Thoracic aorta (tissue), 2 donors: ENCODE data around the gene BTBD17. TPM values are rescaled to one million over a fixed set of nuclear protein-coding genes. Genes with fewer than 3 reads are reported as not detected.

Source experiments
- ATAC-seq: fragments of 150-250 bp; one replicate; pipeline ENCODE4 v1.8.0; 2017; ENCODE audit warnings: low read depth; ENCODE audit not compliant: insufficient number of reproducible peaks, low FRiP score
- DNase-seq: peaks from one replicate; pipeline ENCODE4 v3.0.0-alpha.2; 2020; ENCODE audit warnings: low spot score
- H3K27ac ChIP-seq, 2 donors: fragments of 200-600 bp; sonication (generic); 1 replicate in 1 of 2; 2 replicates in 1 of 2; pipeline ENCODE4 v1.5.1; 2016; ENCODE audit warnings: mild to moderate bottlenecking in 2 of 2, moderate library complexity in 2 of 2
- H3K27me3 ChIP-seq: fragments of 200-600 bp; sonication (generic); replicated peaks from 2 replicates; pipeline ENCODE4 v1.6.0; 2016; ENCODE audit warnings: mild to moderate bottlenecking; ENCODE audit not compliant: insufficient read depth
- H3K36me3 ChIP-seq: fragments of 200-600 bp; sonication (generic); one replicate; pipeline ENCODE4 v1.5.1; 2016
- H3K4me1 ChIP-seq, 2 donors: fragments of 200-600 bp; sonication (generic); 1 replicate in 1 of 2; 2 replicates in 1 of 2; pipeline versions ENCODE4 v1.5.1 to v1.6.0; 2016; ENCODE audit warnings: low read depth in 2 of 2, mild to moderate bottlenecking in 1 of 2; ENCODE audit not compliant: control insufficient read depth in 1 of 2
- H3K4me3 ChIP-seq: fragments of 200-600 bp; sonication (generic); 2 replicates; pipeline ENCODE4 v1.5.1; 2016; ENCODE audit warnings: mild to moderate bottlenecking
- H3K9me3 ChIP-seq: fragments of 200-600 bp; sonication (generic); 2 replicates; pipeline ENCODE4 v1.5.1; 2016
- total RNA-seq, 2 donors: library from RNA; depleted of rRNA; stranded (reverse); fragments of >200 nt; gene quantifications; one replicate each; pipeline versions ENCODE4 v1.1.0 to v1.2.3, GENCODE V29; 2016
- TF ChIP-seq, protein P1 (sequence below): fragments of 200-600 bp; sonication (generic); IDR thresholded peaks from one replicate; pipeline ENCODE4 v1.5.1; 2019; ENCODE audit warnings: antibody characterized with exemption

Gene BTBD17
- total RNA-seq, 2 donors from 2014 or later = not detected

DNA sequence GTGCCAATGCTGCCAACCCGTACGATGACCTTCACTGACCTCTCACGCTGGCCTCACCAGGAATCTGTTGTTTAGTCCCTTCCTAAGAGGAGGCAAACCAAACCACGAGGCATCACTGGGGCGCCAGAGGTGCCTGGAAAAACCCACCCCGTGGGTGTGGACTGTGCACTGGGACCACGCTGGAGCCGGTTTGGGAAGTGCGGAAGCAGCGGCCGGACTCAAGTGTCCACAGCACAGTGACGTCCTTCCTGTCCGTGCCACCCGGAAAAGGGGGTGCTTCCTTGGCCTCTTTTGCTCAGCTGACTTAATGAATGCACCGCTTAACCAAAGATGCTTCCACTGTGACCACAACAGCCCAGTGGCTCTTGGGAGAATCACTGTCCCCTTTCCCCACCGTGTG lies 44.6 kb downstream of the BTBD17 start:
- H3K4me1 ChIP-seq = no peaks in the 10 kb centered on the region
- DNase-seq = no peak
- no peaks in the 10 kb centered on the region for H3K9me3 ChIP-seq
- H3K4me3 ChIP-seq = no peak overlapping the region
- no peak for ATAC-seq
- no peaks in the 10 kb centered on the region for H3K27me3 ChIP-seq
- no peak overlapping the region for H3K27ac ChIP-seq
- TF ChIP-seq, protein P1, sequence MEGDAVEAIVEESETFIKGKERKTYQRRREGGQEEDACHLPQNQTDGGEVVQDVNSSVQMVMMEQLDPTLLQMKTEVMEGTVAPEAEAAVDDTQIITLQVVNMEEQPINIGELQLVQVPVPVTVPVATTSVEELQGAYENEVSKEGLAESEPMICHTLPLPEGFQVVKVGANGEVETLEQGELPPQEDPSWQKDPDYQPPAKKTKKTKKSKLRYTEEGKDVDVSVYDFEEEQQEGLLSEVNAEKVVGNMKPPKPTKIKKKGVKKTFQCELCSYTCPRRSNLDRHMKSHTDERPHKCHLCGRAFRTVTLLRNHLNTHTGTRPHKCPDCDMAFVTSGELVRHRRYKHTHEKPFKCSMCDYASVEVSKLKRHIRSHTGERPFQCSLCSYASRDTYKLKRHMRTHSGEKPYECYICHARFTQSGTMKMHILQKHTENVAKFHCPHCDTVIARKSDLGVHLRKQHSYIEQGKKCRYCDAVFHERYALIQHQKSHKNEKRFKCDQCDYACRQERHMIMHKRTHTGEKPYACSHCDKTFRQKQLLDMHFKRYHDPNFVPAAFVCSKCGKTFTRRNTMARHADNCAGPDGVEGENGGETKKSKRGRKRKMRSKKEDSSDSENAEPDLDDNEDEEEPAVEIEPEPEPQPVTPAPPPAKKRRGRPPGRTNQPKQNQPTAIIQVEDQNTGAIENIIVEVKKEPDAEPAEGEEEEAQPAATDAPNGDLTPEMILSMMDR = no peak
- no peaks in the 10 kb centered on the region for H3K36me3 ChIP-seq

DNA sequence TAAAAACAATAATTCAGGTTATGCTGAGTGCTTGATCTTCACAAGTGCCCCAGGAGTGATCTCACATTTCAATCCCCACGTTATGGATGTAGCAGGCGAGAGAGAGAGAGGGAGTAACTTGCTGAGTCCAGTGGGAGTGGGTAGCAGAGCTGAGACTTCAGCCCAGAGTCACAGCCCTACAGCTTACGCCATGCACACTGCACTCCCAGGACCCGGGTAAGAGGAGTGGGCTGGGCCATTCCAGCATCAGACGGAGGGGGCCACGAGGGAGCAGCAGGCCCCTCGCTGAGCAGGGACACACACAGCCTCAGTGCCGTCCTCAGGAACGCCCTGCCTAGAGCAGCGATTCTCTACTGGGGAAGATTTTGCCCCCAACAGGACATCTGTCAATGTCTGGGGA lies 45.4 kb downstream of the BTBD17 start:
- ATAC-seq (no peak), DNase-seq (no peak)
- Histone ChIP-seq H3K4me1 (no peaks in the 10 kb centered on the region), H3K4me3 (no peak overlapping the region), H3K27ac (no peak overlapping the region), H3K9me3 (no peaks in the 10 kb centered on the region), H3K36me3 (no peaks in the 10 kb centered on the region), H3K27me3 (no peaks in the 10 kb centered on the region)
- TF ChIP-seq, protein P1 = no peak

DNA sequence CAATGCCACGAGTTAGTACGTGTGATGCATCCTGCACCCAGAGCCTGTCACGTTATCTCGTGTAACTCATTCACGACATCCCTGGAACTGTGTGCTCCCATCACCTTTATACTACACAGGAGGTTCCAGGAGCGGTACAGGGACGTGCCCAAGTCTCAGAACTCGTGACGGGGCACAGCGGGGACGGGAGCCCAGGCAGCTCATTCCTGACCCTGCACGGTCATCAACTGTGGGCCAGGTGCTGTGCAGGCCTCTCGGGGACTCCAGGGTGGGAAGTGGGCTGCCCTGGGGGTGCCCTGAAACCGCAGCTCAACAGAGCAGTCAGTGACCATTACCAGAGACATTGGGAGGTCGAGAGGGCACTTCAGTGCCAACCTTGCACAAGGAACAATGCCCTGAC lies 46.8 kb downstream of the BTBD17 start:
- no peaks in the 10 kb centered on the region for H3K36me3 ChIP-seq
- no peaks in the 10 kb centered on the region for H3K9me3 ChIP-seq
- TF ChIP-seq, protein P1 = no peak
- no peak for ATAC-seq
- H3K4me3 ChIP-seq = no peak overlapping the region
- no peaks in the 10 kb centered on the region for H3K4me1 ChIP-seq
- H3K27ac ChIP-seq = no peak overlapping the region
- no peaks in the 10 kb centered on the region for H3K27me3 ChIP-seq
- no peak for DNase-seq

DNA sequence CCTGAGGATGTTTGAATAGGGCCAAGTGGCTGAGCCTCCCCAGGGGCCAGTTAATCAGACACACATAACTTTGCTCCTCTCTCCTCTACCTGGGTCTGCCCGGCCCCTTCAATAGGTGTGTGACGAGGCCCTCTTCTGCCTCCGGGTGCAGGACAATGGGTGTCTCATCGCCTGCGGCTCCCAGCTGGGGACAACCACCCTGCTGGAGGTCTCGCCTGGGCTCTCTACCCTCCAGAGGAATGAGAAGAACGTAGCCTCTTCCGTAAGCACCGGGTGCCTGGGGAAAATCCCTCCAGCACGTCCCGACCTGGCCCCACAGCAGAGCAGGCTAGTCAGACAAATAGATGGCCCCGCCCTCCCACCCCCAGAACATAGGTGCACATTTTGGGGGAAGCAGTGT lies 51.8 kb downstream of the BTBD17 start:
- no peak overlapping the region for H3K27ac ChIP-seq
- no peaks in the 10 kb centered on the region for H3K36me3 ChIP-seq
- H3K9me3 ChIP-seq = no peaks in the 10 kb centered on the region
- H3K4me3 ChIP-seq = no peak overlapping the region
- ATAC-seq (no peak), DNase-seq (no peak)
- no peaks in the 10 kb centered on the region for H3K27me3 ChIP-seq
- no peaks in the 10 kb centered on the region for H3K4me1 ChIP-seq
- TF ChIP-seq, protein P1 = no peak

DNA sequence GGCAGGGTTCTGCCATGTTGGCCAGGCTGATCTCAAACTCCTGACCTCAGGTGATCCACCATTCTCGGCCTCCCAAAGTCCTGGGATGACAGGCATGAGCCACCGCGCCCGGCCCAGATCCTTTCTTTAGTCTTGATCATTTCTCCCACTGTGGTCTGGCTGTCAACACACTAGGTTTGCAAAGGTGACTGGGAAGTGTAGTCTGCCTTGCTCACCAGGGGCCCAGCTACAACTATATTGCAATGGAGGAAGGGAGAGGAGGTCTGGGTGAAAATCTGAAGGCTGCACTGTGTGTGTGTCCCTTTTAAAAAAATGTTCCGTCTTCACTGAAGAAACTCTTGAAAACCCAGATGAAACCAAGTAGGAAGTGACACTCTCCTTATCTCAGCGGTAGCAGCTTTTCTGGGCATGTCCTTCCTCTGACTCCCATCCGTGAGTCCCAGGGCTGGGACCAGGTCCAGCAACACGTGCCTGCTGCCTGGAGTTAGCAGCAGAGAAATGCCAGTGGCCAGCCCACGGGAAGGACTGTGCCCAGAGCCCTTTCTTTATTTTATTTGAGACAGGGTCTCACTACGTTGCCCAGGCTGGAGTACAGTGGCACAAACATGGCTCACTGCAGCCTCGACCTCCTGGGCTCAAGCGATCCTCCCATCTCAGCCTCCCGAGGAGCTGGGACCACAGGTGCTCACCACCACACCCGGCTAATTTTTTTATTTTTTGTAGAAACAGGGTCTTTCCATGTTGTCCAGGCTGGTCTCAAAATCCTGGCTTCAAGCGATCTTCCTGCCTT lies 53.5 kb downstream of the BTBD17 start:
- DNase-seq (no peak), ATAC-seq (no peak)
- no peaks in the 10 kb centered on the region for H3K4me1 ChIP-seq
- no peak overlapping the region for H3K4me3 ChIP-seq
- no peak overlapping the region for H3K27ac ChIP-seq
- no peaks in the 10 kb centered on the region for H3K9me3 ChIP-seq
- H3K36me3 ChIP-seq = no peaks in the 10 kb centered on the region
- TF ChIP-seq, protein P1 = no peak
- no peaks in the 10 kb centered on the region for H3K27me3 ChIP-seq

Other genes with a start within 250 kb of the BTBD17 start
- 100 to 1,000 TPM; 163 to 177 TPM for gene RPL38, start 158.2 kb downstream of the BTBD17 start, total RNA-seq
- gene TTYH2, start 148.3 kb downstream of the BTBD17 start, total RNA-seq = 1 to 10 TPM; 2.4 to 3.3 TPM
- gene DNAI2, start 87.6 kb downstream of the BTBD17 start, total RNA-seq = not detected
- under 1 TPM; 0.56 to 0.95 TPM for gene KIF19, start 35.6 kb downstream of the BTBD17 start, total RNA-seq
- not detected for gene GPR142, start 5.6 kb upstream of the BTBD17 start, total RNA-seq
- gene GPRC5C, start 70.2 kb upstream of the BTBD17 start, total RNA-seq = 10 to 100 TPM; 56.0 to 67.0 TPM
- 1 to 10 TPM; 7.7 to 8.0 TPM for gene CD300A, start 104.8 kb upstream of the BTBD17 start, total RNA-seq
- under 1 TPM; 0.81 to 0.85 TPM for gene CD300LB, start 169.6 kb upstream of the BTBD17 start, total RNA-seq
- 1 to 10 TPM; 2.5 to 4.3 TPM for gene CD300C, start 184.2 kb upstream of the BTBD17 start, total RNA-seq
- not detected for gene CD300H, start 205.6 kb upstream of the BTBD17 start, total RNA-seq
- gene CD300LD, start 230.4 kb upstream of the BTBD17 start, total RNA-seq = not detected